Ecto neural progenitor cell (in vitro differentiated cells): ENCODE data around the gene ZXDC.
A peak's percentile ranks its signal among the peaks of the same experiment; 100 is the strongest.

Experiments used
- DNase-seq: peaks from one replicate; pipeline ENCODE4 v3.0.0-alpha.2; 2018; ENCODE audit warnings: low spot score

Gene ZXDC

GRCh38 chr3:126488886-126489569, 13.3 kb upstream of the ZXDC start:
- DNase-seq = no peak

GRCh38 chr3:126488185-126488584, 12.5 kb upstream of the ZXDC start:
- DNase-seq = no peak

GRCh38 chr3:126487151-126487771, 11.6 kb upstream of the ZXDC start:
- DNase-seq = no peak

GRCh38 chr3:126486360-126486847, 10.7 kb upstream of the ZXDC start:
- DNase-seq = no peak

GRCh38 chr3:126485956-126486355, 10.3 kb upstream of the ZXDC start:
- DNase-seq = no peak

- no peak for DNase-seq
These were observed 9.6 kb upstream of the ZXDC start for GRCh38 chr3:126485176-126485897.

- no peak for DNase-seq
These were observed 9.0 kb upstream of the ZXDC start for GRCh38 chr3:126484662-126485061.

GRCh38 chr3:126484148-126484547, 8.5 kb upstream of the ZXDC start:
- no peak for DNase-seq

- no peak for DNase-seq
These were observed 7.7 kb upstream of the ZXDC start for GRCh38 chr3:126483321-126483761.

GRCh38 chr3:126482503-126483255, 7.0 kb upstream of the ZXDC start:
- DNase-seq = no peak

GRCh38 chr3:126481808-126482502, 6.3 kb upstream of the ZXDC start:
- no peak for DNase-seq

GRCh38 chr3:126480861-126481260, 5.2 kb upstream of the ZXDC start:
- DNase-seq = no peak

- no peak for DNase-seq
These were observed 4.5 kb upstream of the ZXDC start for GRCh38 chr3:126480206-126480605.

- no peak for DNase-seq
These were observed 4.0 kb upstream of the ZXDC start for GRCh38 chr3:126479642-126480041.

GRCh38 chr3:126478581-126479310, 3.1 kb upstream of the ZXDC start:
- DNase-seq = no peak

- no peak for DNase-seq
These were observed 1.3 kb upstream of the ZXDC start for GRCh38 chr3:126477061-126477380.

- DNase-seq = no peak
These were observed 722 bp upstream of the ZXDC start for GRCh38 chr3:126476166-126477060.

GRCh38 chr3:126474498-126475412, 936 bp downstream of the ZXDC start:
- DNase-seq = peak; percentile 74
